Neural cell (in vitro differentiated cells): ENCODE measurements around the gene API5.

Experiments
- CTCF ChIP-seq: fragments of 450-650 bp; IDR thresholded peaks from 2 replicates; pipeline ENCODE4 v1.5.1; 2014; ENCODE audit warnings: antibody characterized with exemption, mild to moderate bottlenecking, moderate library complexity; ENCODE audit not compliant: poor library complexity, severe bottlenecking
- EP300 ChIP-seq: fragments of 450-650 bp; conservative IDR thresholded peaks from 2 replicates; pipeline ENCODE4 v1.6.1; 2014; ENCODE audit warnings: antibody characterized with exemption, mild to moderate bottlenecking, moderate library complexity; ENCODE audit not compliant: poor library complexity, severe bottlenecking
- EZH2 ChIP-seq: fragments of 200-600, 300-800 bp; shearing (Covaris generic), sonication (generic); IDR thresholded peaks from 2 replicates; pipeline ENCODE4 v1.6.1; 2014; ENCODE audit warnings: antibody characterized with exemption, low read length, borderline replicate concordance, mild to moderate bottlenecking; ENCODE audit not compliant: insufficient read depth, poor library complexity, severe bottlenecking
- MXI1 ChIP-seq: fragments of 450-650 bp; conservative IDR thresholded peaks from 2 replicates; pipeline ENCODE4 v1.6.1; 2014; ENCODE audit warnings: antibody characterized with exemption, mild to moderate bottlenecking; ENCODE audit not compliant: poor library complexity, severe bottlenecking
- POLR2AphosphoS5 ChIP-seq: IDR thresholded peaks from 2 replicates; pipeline ENCODE4 v1.6.1; 2012
- REST ChIP-seq: IDR thresholded peaks from 2 replicates; pipeline ENCODE4 v1.6.1; 2012; ENCODE audit warnings: borderline replicate concordance

- no peak for TF ChIP-seq CTCF
- TF ChIP-seq POLR2AphosphoS5, result no peak
- no peak for TF ChIP-seq EP300
- no peak for TF ChIP-seq EZH2
- TF ChIP-seq REST, result no peak
- TF ChIP-seq MXI1, result no peak
These were observed 70.0 kb downstream of the API5 start for GRCh38 chr11:43381802-43382201.
